ENCODE data around the gene CRMP1.

Gene CRMP1

GRCh38 chr4:5795580-5795979, 97.3 kb downstream of the CRMP1 start:
- no peak for DNase-seq (ENCODE audit: low read depth)

- DNase-seq (ENCODE audit: low read depth) = no peak
These were observed 99.4 kb downstream of the CRMP1 start for GRCh38 chr4:5793514-5793913.

GRCh38 chr4:5791654-5792053, 101.2 kb downstream of the CRMP1 start:
- no peak for DNase-seq (ENCODE audit: low read depth)

- DNase-seq (ENCODE audit: low read depth) = no peak
These were observed 102.4 kb downstream of the CRMP1 start for GRCh38 chr4:5790546-5790857.

- no peak for DNase-seq (ENCODE audit: low read depth)
These were observed 103.7 kb downstream of the CRMP1 start for GRCh38 chr4:5789141-5789540.

GRCh38 chr4:5788144-5788543, 104.7 kb downstream of the CRMP1 start:
- no peak for DNase-seq (ENCODE audit: low read depth)

GRCh38 chr4:5787311-5787710, 105.6 kb downstream of the CRMP1 start:
- no peak for DNase-seq (ENCODE audit: low read depth)

GRCh38 chr4:5785806-5786680, 106.8 kb downstream of the CRMP1 start:
- no peak for DNase-seq (ENCODE audit: low read depth)

- DNase-seq (ENCODE audit: low read depth) = no peak
These were observed 107.8 kb downstream of the CRMP1 start for GRCh38 chr4:5784960-5785611.

- DNase-seq (ENCODE audit: low read depth) = no peak
These were observed 108.9 kb downstream of the CRMP1 start for GRCh38 chr4:5784021-5784420.

GRCh38 chr4:5783486-5783885, 109.4 kb downstream of the CRMP1 start:
- no peak for DNase-seq (ENCODE audit: low read depth)

GRCh38 chr4:5782829-5783476, 109.9 kb downstream of the CRMP1 start:
- no peak for DNase-seq (ENCODE audit: low read depth)

- no peak for DNase-seq (ENCODE audit: low read depth)
These were observed 111.2 kb downstream of the CRMP1 start for GRCh38 chr4:5781691-5782090.

- no peak for DNase-seq (ENCODE audit: low read depth)
These were observed 111.9 kb downstream of the CRMP1 start for GRCh38 chr4:5780831-5781480.

GRCh38 chr4:5776510-5776909, 116.4 kb downstream of the CRMP1 start:
- DNase-seq (ENCODE audit: low read depth) = no peak

GRCh38 chr4:5774416-5775036, 118.4 kb downstream of the CRMP1 start:
- no peak for DNase-seq (ENCODE audit: low read depth)

- DNase-seq (ENCODE audit: low read depth) = no peak
These were observed 119.7 kb downstream of the CRMP1 start for GRCh38 chr4:5773271-5773555.

GRCh38 chr4:5772528-5773270, 120.2 kb downstream of the CRMP1 start:
- no peak for DNase-seq (ENCODE audit: low read depth)
